Right lobe of liver (tissue), 6 donors: ENCODE results near the gene GRIA4. TPM values are rescaled to one million over a fixed set of nuclear protein-coding genes. Genes with fewer than 3 reads are reported as not detected.
"Not testable (repeated sequence)": the region's sequence is repeated elsewhere in the genome, so short reads cannot be mapped to it uniquely, and the experiment has no call there.

Source experiments
- ATAC-seq, 4 donors: fragments of 200-7000 bp; cut with Tn5 transposase; one replicate each; pipeline ENCODE4 v1.9.1; 2020; ENCODE audit warnings: mild to moderate bottlenecking in 4 of 4, moderate library complexity in 4 of 4
- DNase-seq, 3 donors: peaks; one replicate each; pipeline ENCODE4 v3.0.0-alpha.2; 2020
- H3K27ac ChIP-seq, 3 donors: fragments of 200-600 bp; one replicate each; pipeline ENCODE4 v1.8.0; 2022
- H3K27me3 ChIP-seq, 2 donors: fragments of 200-600 bp; one replicate each; pipeline ENCODE4 v1.8.0; 2022
- H3K36me3 ChIP-seq, 4 donors: fragments of 200-600 bp; sonication (generic) in 1 of 4; one replicate each; pipeline versions ENCODE4 v1.5.1 to v1.8.0; 2017 to 2022; ENCODE audit warnings: control low read depth in 1 of 4
- H3K4me1 ChIP-seq, 4 donors: fragments of 200-600 bp; sonication (generic) in 1 of 4; one replicate each; pipeline versions ENCODE4 v1.5.1 to v1.8.0; 2017 to 2022; ENCODE audit warnings: control low read depth in 1 of 4
- H3K4me3 ChIP-seq, 3 donors: fragments of 200-600 bp; one replicate each; pipeline ENCODE4 v1.8.0; 2022
- H3K9me3 ChIP-seq, 4 donors: fragments of 200-600 bp; sonication (generic) in 1 of 4; one replicate each; pipeline versions ENCODE4 v1.5.1 to v1.8.0; 2017 to 2022; ENCODE audit warnings: control low read depth in 1 of 4
- CTCF ChIP-seq, 4 donors: fragments of 200-600 bp in 3 of 4; fragments of 450-650 bp in 1 of 4; IDR thresholded peaks; one replicate each; pipeline versions ENCODE4 v1.5.1 to v1.8.0; 2016 to 2022; ENCODE audit warnings: antibody characterized with exemption in 4 of 4, mild to moderate bottlenecking in 2 of 4
- POLR2A ChIP-seq: fragments of 450-650 bp; IDR thresholded peaks from one replicate; pipeline ENCODE4 v1.6.1; 2017; ENCODE audit warnings: antibody characterized with exemption, mild to moderate bottlenecking
- WGBS: methylation state at CpG from one replicate; pipeline ENCODE4 v1.1.6; 2018; ENCODE audit warnings: low coverage, low lambda C conversion rate; ENCODE audit not compliant: insufficient coverage; ENCODE audit errors: missing lambda C conversion rate; 5-methylcytosine and 5-hydroxymethylcytosine counted together
- intact Hi-C, 2 donors: fragments of 100-400 bp; cut with DNase I; formaldehyde crosslinking; loops; one replicate each; pipeline versions ENCODE4 v1.11.2 to v1.14.1; 2022
- total RNA-seq, 6 experiments: library from RNA; depleted of rRNA in 2 of 6; stranded (reverse); fragments of >200 nt in 2 of 6; fragmentation: NEBNext Ultra II Directional in 3 of 6; extraction: Animal tissue kit (Norgen Biotek cat#: 25700) in 3 of 6; gene quantifications; one replicate each; pipeline versions ENCODE4 v1.1.0 to v1.2.4, GENCODE V29; 2016 to 2023
- donor health status: DM: no; HTN: yes; CAD: no.
- donor health status: DM: no; HTN: no; CAD: no.
- donor health status: DM: no; HTN: no; CAD: no.
- donor health status: DM: no; HTN: yes; CAD: no.
- donor health status: DM: no; HTN: yes; CAD: no.

GRIA4 gene
- total RNA-seq, 6 experiments from 2014 or later = 0.24 TPM; not detected in 5

GRCh38 chr11:105867742-105868141 lies 257.9 kb downstream of the GRIA4 start:
- intact Hi-C loops = no loop called here
- DNase-seq (no peak), ATAC-seq (no peak)
- Histone ChIP-seq H3K27me3 (no peaks in the 10 kb centered on the region), H3K27ac (no peak overlapping the region), H3K9me3 (no peaks in the 10 kb centered on the region), H3K4me1 (no peaks in the 10 kb centered on the region), H3K36me3 (no peaks in the 10 kb centered on the region), H3K4me3 (no peak overlapping the region)
- TF ChIP-seq POLR2A (no peak), CTCF (IDR thresholded peaks at IDR 0.05) (no peak)
- WGBS = 22% methylated on average over 2 of the region's 2 CpGs

- Histone ChIP-seq H3K27ac (no peak overlapping the region), H3K9me3 (no peaks in the 10 kb centered on the region), H3K4me1 (no peaks in the 10 kb centered on the region), H3K4me3 (no peak overlapping the region), H3K36me3 (no peaks in the 10 kb centered on the region), H3K27me3 (no peaks in the 10 kb centered on the region)
- DNase-seq = no peak
- TF ChIP-seq POLR2A (no peak), CTCF (IDR thresholded peaks at IDR 0.05) (no peak)
- intact Hi-C loops = no loop called here
- no peak for ATAC-seq
- 48% methylated on average over 4 of the region's 4 CpGs for WGBS
These were observed 259.0 kb downstream of the GRIA4 start for GRCh38 chr11:105868762-105869285.

GRCh38 chr11:105870516-105871113 lies 260.7 kb downstream of the GRIA4 start:
- Histone ChIP-seq H3K9me3 (no peaks in the 10 kb centered on the region), H3K36me3 (no peaks in the 10 kb centered on the region), H3K4me1 (no peaks in the 10 kb centered on the region), H3K27ac (no peak overlapping the region), H3K27me3 (no peaks in the 10 kb centered on the region), H3K4me3 (no peak overlapping the region)
- no peak for TF ChIP-seq POLR2A
- TF ChIP-seq CTCF (IDR thresholded peaks at IDR 0.05) = no peak
- ATAC-seq (no peak), DNase-seq (no peak)
- 45% methylated on average over 8 of the region's 8 CpGs for WGBS
- intact Hi-C loops = no loop called here

- H3K4me1 ChIP-seq = no peaks in the 10 kb centered on the region
- no peaks in the 10 kb centered on the region for H3K36me3 ChIP-seq
- DNase-seq (no peak), ATAC-seq (no peak)
- TF ChIP-seq CTCF (IDR thresholded peaks at IDR 0.05) = no peak
- no peak for TF ChIP-seq POLR2A
- H3K4me3 ChIP-seq = no peak overlapping the region
- intact Hi-C loops = no loop called here
- WGBS = 10% methylated on average over 2 of the region's 3 CpGs
- H3K27ac ChIP-seq = no peak overlapping the region
- H3K9me3 ChIP-seq = no peaks in the 10 kb centered on the region
- H3K27me3 ChIP-seq = no peaks in the 10 kb centered on the region
These were observed 268.6 kb downstream of the GRIA4 start for GRCh38 chr11:105878510-105878909.

GRCh38 chr11:105878927-105879326 lies 269.1 kb downstream of the GRIA4 start:
- H3K27ac ChIP-seq, H3K9me3 ChIP-seq, ATAC-seq, H3K36me3 ChIP-seq, DNase-seq, H3K27me3 ChIP-seq, intact Hi-C loops, H3K4me3 ChIP-seq, H3K4me1 ChIP-seq: not testable (repeated sequence)
- WGBS = 54% methylated on average over 4 of the region's 5 CpGs
